GM12801 (cell line): ENCODE measurements around the gene SND1.

Source experiments
- CTCF ChIP-seq: IDR thresholded peaks from one replicate; pipeline ENCODE4 v1.5.1; 2011; ENCODE audit warnings: control low read depth; ENCODE audit not compliant: insufficient read length; ENCODE audit errors: extremely low read depth

Gene SND1

GRCh38 chr7:127754457-127754856 is 102.5 kb downstream of the SND1 start:
- TF ChIP-seq CTCF, result no peak

- TF ChIP-seq CTCF, result no peak
These were observed 103.5 kb downstream of the SND1 start for GRCh38 chr7:127755521-127755920.

- TF ChIP-seq CTCF, result no peak
These were observed 104.0 kb downstream of the SND1 start for GRCh38 chr7:127755965-127756364.

- no peak for TF ChIP-seq CTCF
These were observed 106.1 kb downstream of the SND1 start for GRCh38 chr7:127758105-127758504.

- no peak for TF ChIP-seq CTCF
These were observed 106.9 kb downstream of the SND1 start for GRCh38 chr7:127758845-127759244.

- no peak for TF ChIP-seq CTCF
These were observed 108.0 kb downstream of the SND1 start for GRCh38 chr7:127759945-127760421.

GRCh38 chr7:127760436-127761031 is 108.5 kb downstream of the SND1 start:
- no peak for TF ChIP-seq CTCF
